Adrenal gland (tissue), 12 donors: ENCODE measurements around the gene TM7SF2. TPM values are rescaled to one million over a fixed set of nuclear protein-coding genes. Genes with fewer than 3 reads are reported as not detected.

Experiments used
- DNase-seq, 7 donors: peaks; one replicate each; pipeline ENCODE4 v3.0.0-alpha.2; 2019 to 2020
- H3K27ac ChIP-seq, 5 donors: fragments of 200-600 bp; sonication (generic) in 4 of 5; 1 replicate in 3 of 5; 2 replicates in 2 of 5; pipeline versions ENCODE4 v1.5.1 to v1.8.0; 2016 to 2020; ENCODE audit warnings: mild to moderate bottlenecking in 1 of 5
- H3K27me3 ChIP-seq: fragments of 200-600 bp; 2 replicates; pipeline ENCODE4 v1.8.0; 2021
- H3K36me3 ChIP-seq, 2 donors: fragments of 200-600 bp; replicated peaks in 1 of 2; 1 replicate in 1 of 2; 2 replicates in 1 of 2; pipeline versions ENCODE4 v1.5.1 to v1.8.0; 2018 to 2022
- H3K4me1 ChIP-seq, 2 donors: fragments of 200-600 bp; replicated peaks in 1 of 2; 1 replicate in 1 of 2; 2 replicates in 1 of 2; pipeline versions ENCODE4 v1.5.1 to v1.8.0; 2018 to 2021
- H3K4me3 ChIP-seq, 4 donors: fragments of 200-600 bp; sonication (generic) in 3 of 4; one replicate each; pipeline ENCODE4 v1.5.1; 2016 to 2018
- H3K9me3 ChIP-seq, 3 donors: fragments of 200-600 bp; sonication (generic) in 1 of 3; replicated peaks in 1 of 3; 1 replicate in 2 of 3; 2 replicates in 1 of 3; pipeline versions ENCODE4 v1.5.1 to v1.8.0; 2016 to 2021
- POLR2A ChIP-seq, 2 donors: fragments of 450-650 bp; IDR thresholded peaks; one replicate each; pipeline ENCODE4 v1.6.1; 2017; ENCODE audit warnings: antibody characterized with exemption in 2 of 2, mild to moderate bottlenecking in 2 of 2, moderate library complexity in 1 of 2
- WGBS, 4 donors: extraction: QIAGEN DNeasy Blood & Tissue Kit in 2 of 4; methylation state at CpG; one replicate each; pipeline versions ENCODE4 v1.1.5 to v1.1.7; 2013 to 2017; 5-methylcytosine and 5-hydroxymethylcytosine counted together
- intact Hi-C, 2 donors: fragments of 100-400 bp; cut with DNase I; formaldehyde crosslinking; loops; one replicate each; pipeline versions ENCODE4 v1.14.1 to v1.15.0; 2022 to 2023
- polyA plus RNA-seq, 3 donors: library from polyadenylated mRNA; stranded (reverse); fragments of 200-250 nt in 2 of 3; fragments of 350-450 nt in 1 of 3; fragmentation: Illumina TruSeq in 1 of 3; extraction: RNeasy Lipid Tissue Mini Kit (QIAGEN cat#74804) in 1 of 3; gene quantifications; one replicate each; pipeline ENCODE4 v1.2.3, GENCODE V29; 2013 to 2014
- total RNA-seq, 9 donors: library from RNA; depleted of rRNA in 4 of 9; stranded (reverse); fragments of >200 nt in 4 of 9; fragments of 120-200 nt in 1 of 9; fragmentation: NEBNext Ultra II Directional in 1 of 9; extraction: Animal tissue kit (Norgen Biotek cat#: 25700) in 1 of 9; gene quantifications; one replicate each; pipeline versions ENCODE4 v1.1.0 to v1.2.4, GENCODE V29; 2013 to 2023
- TF ChIP-seq, protein P1 (sequence below), 6 experiments: fragments of 450-650 bp in 4 of 6; fragments of 200-600 bp in 2 of 6; sonication (generic) in 1 of 6; IDR thresholded peaks; 1 replicate in 5 of 6; 2 replicates in 1 of 6; pipeline versions ENCODE4 v1.5.1 to v1.8.0; 2016 to 2021; ENCODE audit warnings: antibody characterized with exemption in 6 of 6, mild to moderate bottlenecking in 2 of 6, moderate library complexity in 1 of 6
- donor health status: healthy with polysubstance abuse.
- donor health status: Bipolar disorder and iron deficiency.
- donor health status: DM: yes; HTN: yes; CAD: no.
- donor health status: DM: no; HTN: no; CAD: no.
- donor health status: DM: no; HTN: no; CAD: no.
- donor health status: DM: yes; HTN: yes; CAD: no.

Gene TM7SF2
- total and polyA plus RNA-seq, 12 donors = 259 to 1,807 (median 650) TPM

DNA sequence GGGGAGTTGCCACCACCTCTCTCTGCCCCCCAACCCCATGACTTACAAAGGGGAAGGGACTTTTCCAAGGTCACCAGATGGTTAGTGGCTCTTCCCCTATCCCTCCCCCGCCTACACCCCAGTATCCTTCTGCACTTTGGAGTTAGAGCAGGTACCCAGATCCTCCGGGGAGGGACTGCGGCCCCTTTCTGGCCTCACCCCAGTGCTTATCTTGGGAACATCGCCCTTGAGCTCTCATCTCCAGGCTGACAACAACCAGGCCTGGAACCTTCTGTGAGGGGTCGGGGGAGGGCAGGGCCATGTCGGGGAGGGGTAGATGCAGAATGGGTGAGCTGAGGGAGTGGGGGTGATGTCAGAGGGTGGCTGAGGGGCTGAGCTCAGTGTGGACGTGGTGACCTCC lies 45.8 kb upstream of the TM7SF2 start:
- no peaks in the 10 kb centered on the region for H3K36me3 ChIP-seq
- DNase-seq = no peak
- no peak for TF ChIP-seq POLR2A (IDR thresholded peaks at IDR 0.05)
- TF ChIP-seq, protein P1, sequence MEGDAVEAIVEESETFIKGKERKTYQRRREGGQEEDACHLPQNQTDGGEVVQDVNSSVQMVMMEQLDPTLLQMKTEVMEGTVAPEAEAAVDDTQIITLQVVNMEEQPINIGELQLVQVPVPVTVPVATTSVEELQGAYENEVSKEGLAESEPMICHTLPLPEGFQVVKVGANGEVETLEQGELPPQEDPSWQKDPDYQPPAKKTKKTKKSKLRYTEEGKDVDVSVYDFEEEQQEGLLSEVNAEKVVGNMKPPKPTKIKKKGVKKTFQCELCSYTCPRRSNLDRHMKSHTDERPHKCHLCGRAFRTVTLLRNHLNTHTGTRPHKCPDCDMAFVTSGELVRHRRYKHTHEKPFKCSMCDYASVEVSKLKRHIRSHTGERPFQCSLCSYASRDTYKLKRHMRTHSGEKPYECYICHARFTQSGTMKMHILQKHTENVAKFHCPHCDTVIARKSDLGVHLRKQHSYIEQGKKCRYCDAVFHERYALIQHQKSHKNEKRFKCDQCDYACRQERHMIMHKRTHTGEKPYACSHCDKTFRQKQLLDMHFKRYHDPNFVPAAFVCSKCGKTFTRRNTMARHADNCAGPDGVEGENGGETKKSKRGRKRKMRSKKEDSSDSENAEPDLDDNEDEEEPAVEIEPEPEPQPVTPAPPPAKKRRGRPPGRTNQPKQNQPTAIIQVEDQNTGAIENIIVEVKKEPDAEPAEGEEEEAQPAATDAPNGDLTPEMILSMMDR (IDR thresholded peaks at IDR 0.05) = no peak
- no peaks in the 10 kb centered on the region for H3K27me3 ChIP-seq
- no peaks in the 10 kb centered on the region for H3K4me1 ChIP-seq
- 51 to 66% (median 60%) methylated on average over 4 to 7 of the region's 7 CpGs for WGBS, 4 donors
- no peaks in the 10 kb centered on the region for H3K9me3 ChIP-seq
- intact Hi-C loops = no loop called here
- H3K27ac ChIP-seq = no peak overlapping the region
- H3K4me3 ChIP-seq = no peak overlapping the region

DNA sequence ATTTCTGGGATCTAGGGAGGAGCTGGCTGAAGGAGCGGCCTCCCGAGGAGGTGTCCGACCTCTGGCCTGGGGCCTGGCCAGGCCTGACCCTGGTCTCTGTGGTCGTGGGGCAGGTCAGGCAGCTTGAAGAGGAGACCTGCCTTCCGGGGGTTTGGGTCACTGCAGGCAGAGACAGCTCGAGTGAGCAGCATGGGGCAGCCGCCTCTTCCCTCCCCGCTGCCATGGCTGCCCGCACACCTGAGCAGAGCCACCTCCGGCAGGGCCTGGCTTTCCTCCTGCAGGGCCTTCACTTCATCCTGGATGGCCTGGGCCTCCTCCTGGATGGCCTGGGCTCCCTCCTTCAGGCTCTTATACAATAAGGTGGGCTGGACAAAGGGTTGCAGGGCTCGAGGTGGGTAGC lies 45.4 kb upstream of the TM7SF2 start:
- no peak for DNase-seq
- TF ChIP-seq POLR2A (IDR thresholded peaks at IDR 0.05) = no peak
- TF ChIP-seq, protein P1 (IDR thresholded peaks at IDR 0.05) = no peak
- WGBS, 4 donors = 57 to 100% (median 75%) methylated on average over 2 to 11 of the region's 11 CpGs
- Histone ChIP-seq H3K36me3 (no peaks in the 10 kb centered on the region), H3K4me1 (no peaks in the 10 kb centered on the region), H3K4me3 (no peak overlapping the region), H3K9me3 (no peaks in the 10 kb centered on the region), H3K27ac (no peak overlapping the region), H3K27me3 (no peaks in the 10 kb centered on the region)
- intact Hi-C loops = no loop called here

GRCh38 chr11:65066805-65067291 lies 44.8 kb upstream of the TM7SF2 start:
- Histone ChIP-seq H3K4me3 (no peak overlapping the region), H3K27me3 (no peaks in the 10 kb centered on the region), H3K9me3 (no peaks in the 10 kb centered on the region), H3K4me1 (no peaks in the 10 kb centered on the region), H3K36me3 (no peaks in the 10 kb centered on the region), H3K27ac (no peak overlapping the region)
- intact Hi-C loops = no loop called here
- no peak for DNase-seq
- TF ChIP-seq, protein P1 (IDR thresholded peaks at IDR 0.05) = no peak
- TF ChIP-seq POLR2A (IDR thresholded peaks at IDR 0.05) = no peak
- 74 to 83% (median 78%) methylated on average over 2 to 4 of the region's 4 CpGs for WGBS, 4 donors

GRCh38 chr11:65067446-65067845 lies 44.2 kb upstream of the TM7SF2 start:
- H3K9me3 ChIP-seq = no peaks in the 10 kb centered on the region
- WGBS, 4 donors = 76 to 85% (median 78%) methylated on average over 3 to 10 of the region's 10 CpGs
- H3K27me3 ChIP-seq = no peaks in the 10 kb centered on the region
- no peak overlapping the region for H3K4me3 ChIP-seq
- intact Hi-C loops = no loop called here
- TF ChIP-seq, protein P1 (IDR thresholded peaks at IDR 0.05) = no peak
- TF ChIP-seq POLR2A (IDR thresholded peaks at IDR 0.05) = no peak
- H3K4me1 ChIP-seq = no peaks in the 10 kb centered on the region
- DNase-seq = no peak
- no peak overlapping the region for H3K27ac ChIP-seq
- no peaks in the 10 kb centered on the region for H3K36me3 ChIP-seq
